Smooth muscle cell of the brain vasculature (primary cell): ENCODE data around the gene CFAP70.

Experiments used
- DNase-seq: peaks from one replicate; pipeline ENCODE4 v3.0.0-alpha.2; 2012; ENCODE audit warnings: low read depth, low spot score

CFAP70 gene

GRCh38 chr10:73252445-73253224, 106.0 kb downstream of the CFAP70 start, which contains the start of gene MRPS16:
MRPS16 (minus strand) TSS chr10:73252644; CDS start chr10:73252482, 162 bp downstream.
- peak; percentile 90 for DNase-seq

DNA sequence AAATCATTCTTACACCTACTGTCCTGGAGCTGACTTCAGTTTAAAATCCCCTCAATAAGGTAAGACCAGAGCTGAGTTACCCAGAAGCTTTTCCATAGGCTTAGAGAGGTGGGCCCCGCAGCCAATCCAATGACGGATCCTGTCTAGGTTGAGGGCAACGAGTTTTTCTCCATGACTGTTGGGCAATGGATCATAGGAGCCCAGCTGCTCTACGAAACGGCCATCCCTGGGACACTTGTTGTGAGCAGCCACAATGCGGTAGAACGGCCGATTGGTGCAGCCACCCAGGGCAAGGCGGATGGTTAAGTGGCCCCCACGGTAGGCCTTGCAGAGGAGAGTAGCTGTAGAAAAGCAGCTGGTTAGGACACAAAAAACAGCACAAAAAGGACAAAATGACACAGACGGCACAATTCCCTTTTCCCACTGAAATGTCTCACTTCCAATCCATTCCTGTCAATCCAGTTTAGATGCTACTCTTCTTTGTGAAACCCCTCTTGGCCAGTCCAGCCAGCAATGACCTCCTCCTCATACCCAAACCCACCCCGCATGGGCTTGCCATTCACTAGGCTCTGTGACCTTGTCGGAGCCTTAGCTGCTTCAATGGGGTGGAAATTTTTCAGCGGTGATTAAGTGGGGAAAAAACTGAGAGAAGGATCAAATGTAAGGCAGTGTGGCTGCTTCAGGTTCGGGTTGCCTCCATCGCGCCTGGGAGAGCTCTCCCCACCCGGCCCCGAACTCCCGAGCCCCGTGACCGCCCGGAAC, 106.8 kb downstream of the CFAP70 start:
- DNase-seq: no peak

- DNase-seq: no peak
Measured at GRCh38 chr10:73248259-73248724, 110.4 kb downstream of the CFAP70 start.

DNA sequence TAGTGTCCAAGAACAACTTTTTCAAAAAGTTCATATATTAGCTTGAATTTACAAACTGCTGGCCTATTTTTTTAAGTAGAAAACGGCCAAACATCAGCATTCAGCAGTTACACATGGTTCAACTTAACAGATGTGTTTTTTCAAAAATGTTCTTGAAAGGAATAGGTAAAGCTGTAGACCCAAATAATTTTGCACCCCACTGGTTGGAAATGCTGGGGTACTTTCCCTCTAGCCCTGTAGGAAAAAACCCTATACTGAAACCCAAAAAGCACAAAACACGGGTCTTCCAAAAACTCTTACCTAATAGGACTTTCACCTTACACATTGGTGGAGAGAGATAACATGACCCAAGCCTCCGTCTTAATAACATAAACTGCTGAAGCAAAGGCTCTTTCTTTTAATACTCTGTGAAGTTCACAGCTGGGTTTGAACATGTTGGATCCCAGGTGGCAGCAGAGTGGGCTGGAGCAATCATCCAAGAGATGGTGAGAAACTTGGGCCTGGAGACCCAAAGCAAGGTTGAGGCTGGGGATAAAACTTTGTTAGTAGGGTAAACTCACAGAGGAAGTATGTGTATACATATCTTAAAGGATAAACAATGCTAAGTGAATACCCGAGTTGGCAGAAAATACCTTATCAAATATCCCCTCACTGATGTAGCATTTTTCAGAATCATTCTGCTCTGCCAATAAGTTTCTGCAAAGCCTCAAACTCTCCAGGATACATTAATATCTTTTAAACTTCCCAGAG, 111.0 kb downstream of the CFAP70 start:
- DNase-seq: no peak

DNA sequence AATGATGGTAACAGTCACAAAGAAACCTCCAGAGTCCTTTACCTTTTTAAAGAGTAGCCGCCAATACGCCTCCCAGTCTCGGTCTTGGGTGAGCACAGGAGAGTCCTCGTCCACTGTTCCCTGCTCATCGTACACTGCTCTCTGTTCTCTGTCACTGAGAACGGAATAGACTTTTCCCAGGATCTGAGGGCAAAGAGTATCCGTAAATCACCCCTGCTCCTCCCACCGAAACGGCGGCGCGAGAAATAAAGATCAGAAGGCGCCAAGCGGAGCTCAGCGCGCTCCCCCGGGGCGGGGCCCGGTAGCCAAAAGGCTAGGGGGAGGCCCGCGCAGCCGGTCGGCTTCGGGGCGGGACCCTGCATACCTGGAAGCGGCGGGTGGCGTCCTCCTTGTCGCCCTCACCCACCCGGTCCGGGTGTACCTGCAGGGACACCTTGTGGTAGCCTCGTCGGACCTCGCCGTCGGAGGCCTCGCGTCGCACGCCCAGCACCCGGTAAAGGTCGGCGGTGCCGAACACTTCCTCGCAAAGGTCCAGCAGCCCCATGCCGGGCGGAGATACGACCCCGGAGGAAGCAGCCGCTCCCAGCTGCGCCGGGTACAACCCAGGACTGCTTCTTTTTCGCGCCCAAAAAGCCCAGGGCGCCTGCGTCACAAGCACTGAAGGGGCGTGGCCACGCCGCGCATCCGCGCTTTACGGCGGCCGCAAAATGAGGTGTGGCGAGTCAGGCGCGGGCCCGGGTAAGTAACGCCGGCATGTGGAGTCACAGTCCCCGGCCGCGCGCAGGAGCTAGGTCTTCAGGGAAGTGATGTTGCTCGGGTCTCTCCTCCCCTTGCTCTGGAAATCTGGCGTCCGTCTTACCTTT, 111.8 kb downstream of the CFAP70 start, which contains the start of gene DNAJC9:
Gene DNAJC9 (minus strand): TSS at position 610 of the 863 bp plus-strand sequence. CDS start 66 bp downstream, at position 544.
- DNase-seq: peak; percentile 90

DNA sequence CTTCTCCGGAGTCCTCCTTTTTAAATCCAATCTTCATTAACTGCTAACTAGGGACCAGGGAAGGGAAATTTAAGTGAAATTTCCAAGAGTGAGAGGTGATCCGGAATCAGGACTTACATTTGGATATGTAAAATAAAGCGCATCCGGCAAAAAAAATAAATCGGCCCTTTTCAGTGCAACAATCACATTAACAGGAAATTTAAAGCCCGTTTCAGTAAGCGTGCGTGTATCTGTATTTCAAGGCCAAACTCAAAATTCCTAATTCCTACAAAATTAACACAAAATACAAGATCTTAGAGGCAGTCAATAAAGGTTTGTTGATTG, 112.4 kb downstream of the CFAP70 start:
- DNase-seq: no peak

GRCh38 chr10:73244866-73245477, 113.7 kb downstream of the CFAP70 start:
- DNase-seq: no peak

DNA sequence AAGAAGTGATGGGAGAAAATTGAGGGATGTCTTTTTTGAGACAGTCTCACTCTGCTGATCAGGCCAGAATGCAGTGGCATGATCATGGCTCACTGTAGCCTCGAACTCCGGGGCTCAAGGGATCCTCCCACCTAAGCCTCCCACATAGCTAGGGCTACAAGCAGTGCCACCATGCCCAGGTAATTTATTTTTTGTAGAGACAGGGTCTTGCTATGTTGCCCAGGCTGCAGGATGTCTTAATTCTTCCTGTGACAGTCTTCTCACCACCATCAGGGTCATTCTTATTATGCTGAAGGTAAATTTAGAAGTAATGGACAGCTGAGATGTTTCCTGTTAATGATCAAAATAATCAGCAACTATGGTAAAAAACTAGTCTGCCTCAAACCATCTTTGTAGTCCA, 118.8 kb downstream of the CFAP70 start:
- DNase-seq: no peak

DNA sequence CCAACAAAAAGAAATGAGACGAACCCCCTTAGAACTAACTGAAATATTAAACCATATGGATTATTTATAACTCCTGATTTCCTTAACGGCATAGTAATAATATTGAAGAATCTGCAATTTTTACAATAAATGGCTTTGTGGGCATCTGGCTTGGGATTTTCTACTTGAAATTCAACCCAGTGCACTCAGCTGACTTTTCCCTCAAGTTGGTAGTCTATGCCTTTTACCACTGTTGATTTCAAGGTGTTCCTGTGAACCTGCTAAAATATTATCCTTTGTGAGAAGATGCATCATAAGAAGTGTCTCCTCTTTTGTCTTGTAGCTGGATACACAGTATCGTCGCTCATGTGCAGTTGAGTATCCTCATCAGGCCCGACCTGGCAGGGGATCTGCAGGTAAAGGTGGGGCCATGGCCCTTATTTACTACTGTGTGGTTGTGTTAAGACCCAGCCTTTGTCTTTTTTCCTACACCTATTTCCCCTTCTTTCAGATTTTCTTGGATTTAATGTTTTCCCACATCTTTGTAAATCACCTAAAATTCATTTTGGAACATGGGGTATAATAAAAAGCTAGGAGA, 119.6 kb downstream of the CFAP70 start:
- DNase-seq: no peak

DNA sequence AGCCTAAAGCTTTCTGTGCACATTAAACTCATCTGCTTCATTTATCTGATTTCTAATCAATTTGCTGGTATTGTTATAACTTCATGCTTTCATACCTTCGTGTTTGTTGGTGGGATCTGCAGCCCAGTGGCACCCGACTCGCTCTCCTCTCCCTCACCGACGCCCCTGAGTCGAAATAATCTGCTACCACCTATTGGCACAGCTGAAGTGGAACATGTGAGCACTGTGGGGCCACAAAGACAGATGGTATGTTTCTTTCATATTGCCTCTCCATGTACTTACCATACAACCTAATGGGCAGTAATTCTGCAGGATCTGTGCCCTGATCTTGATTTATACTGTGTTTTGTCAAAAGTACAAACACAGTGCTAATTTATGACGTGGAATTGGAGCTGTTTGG, 124.0 kb downstream of the CFAP70 start:
- no peak for DNase-seq

- no peak for DNase-seq
Measured at GRCh38 chr10:73233883-73234282, 124.8 kb downstream of the CFAP70 start.

DNA sequence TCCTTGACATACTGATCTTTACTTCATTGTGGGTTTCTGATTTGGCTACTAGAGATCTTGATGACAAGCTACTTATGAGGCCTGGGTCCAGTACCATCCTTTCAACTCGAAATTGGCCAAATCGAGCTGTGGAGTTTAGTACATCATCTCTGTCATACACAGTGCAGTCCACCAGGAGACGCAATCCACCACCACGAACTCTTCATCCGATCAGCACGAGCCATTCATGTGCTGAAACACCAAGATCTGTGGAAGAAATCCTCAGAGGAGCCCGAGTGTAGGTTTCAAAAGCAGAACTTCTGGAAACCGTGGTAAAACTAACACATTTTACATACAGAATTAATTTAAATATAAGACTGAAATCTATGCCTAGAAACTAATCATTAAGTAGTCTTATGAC, 125.8 kb downstream of the CFAP70 start:
- no peak for DNase-seq

DNA sequence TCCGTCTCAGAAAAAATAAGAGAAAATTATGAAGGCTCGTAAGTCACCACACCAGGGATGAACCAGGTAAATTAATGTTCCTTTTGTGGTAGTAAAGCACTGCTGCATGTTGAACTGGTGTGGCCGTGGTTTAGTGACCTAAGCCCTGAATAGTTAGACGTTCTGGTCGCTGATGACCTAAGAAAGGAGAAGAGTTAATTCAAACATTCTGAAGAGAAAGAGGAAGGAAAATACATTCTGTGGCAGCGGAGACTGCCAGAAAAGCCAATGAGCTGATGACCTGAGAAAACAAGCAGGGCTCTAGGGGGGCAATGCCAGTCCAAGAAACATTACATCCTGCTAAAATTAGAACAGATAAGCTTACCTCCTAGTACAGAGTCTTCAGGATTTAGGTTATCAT, 129.1 kb downstream of the CFAP70 start:
- no peak for DNase-seq

DNA sequence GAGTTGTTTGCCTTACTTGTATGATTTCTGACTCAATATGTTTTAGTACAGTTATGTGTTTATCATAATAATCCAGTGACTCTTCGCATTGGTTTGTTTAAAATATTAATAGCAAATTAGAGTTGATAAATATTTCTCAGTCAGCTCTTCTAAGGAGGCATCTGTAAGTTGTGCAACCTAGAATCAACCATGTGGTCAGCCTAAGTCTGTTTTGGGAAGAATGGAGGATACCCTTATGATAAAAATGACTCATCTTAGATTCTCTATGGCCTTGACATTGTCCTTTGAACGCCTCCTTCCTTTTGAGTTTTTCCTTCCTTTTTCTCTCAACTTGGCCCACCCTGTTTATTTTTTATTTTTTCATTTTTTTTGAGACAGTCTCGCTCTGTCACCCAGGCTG, 130.4 kb downstream of the CFAP70 start:
- DNase-seq: no peak

- no peak for DNase-seq
Measured at GRCh38 chr10:73226663-73227062, 132.0 kb downstream of the CFAP70 start.

DNA sequence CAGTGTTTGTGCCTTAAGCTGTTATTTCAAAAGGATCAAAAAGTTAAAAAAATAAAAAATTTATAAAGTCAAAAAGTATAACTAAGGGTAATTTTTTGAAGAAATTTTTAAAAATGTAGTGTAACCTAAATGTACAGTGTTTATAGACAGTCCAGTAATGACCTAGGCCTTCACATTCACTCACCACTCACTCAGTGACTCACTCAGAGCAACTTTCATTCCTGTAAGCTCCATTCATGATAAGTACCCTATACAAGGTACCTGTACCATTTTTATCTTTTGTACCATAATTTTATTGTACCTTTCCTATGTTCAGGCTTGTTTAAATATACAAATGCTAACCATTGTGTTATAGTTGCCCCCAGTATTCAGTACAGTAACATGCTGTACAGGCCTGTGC, 133.1 kb downstream of the CFAP70 start:
- DNase-seq: no peak

DNA sequence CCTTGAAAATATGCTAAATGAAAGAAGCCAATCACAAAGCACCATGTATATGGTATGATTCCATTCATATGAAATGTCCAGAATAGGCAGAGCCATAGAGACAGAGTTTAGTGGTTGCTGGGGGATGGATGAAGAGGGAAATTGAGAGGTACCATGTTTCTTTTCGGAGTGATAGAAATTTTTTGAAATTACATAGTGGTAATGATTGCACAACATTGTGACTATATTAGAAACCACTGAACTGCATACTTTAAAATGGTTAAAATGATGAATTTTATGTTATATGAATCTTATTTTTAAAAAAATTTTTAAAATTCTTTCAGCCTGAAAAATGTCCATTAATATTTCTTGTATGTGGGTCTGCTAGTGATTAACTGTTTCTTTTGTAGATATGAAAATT, 137.7 kb downstream of the CFAP70 start:
- DNase-seq: no peak

- no peak for DNase-seq
Measured at GRCh38 chr10:73219384-73219783, 139.3 kb downstream of the CFAP70 start.

GRCh38 chr10:73218431-73219191, 140.1 kb downstream of the CFAP70 start:
- no peak for DNase-seq

DNA sequence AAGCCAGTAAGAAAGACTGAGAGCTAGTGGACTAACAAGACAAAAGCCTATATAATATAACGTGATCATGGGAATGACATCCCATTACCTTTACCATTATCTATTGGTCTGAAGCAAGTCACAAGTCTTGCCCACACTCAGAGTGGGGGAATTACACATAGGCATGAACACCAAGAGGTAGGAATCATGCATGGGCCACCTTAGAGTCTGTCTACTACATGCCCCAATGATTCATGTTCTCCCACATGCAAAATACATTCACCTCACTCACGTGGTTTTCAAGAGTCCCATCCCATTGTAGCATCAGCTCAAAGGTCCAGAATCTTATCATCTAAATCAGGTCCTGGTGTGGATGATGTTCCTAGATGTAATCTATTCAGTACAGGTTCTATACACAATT, 141.0 kb downstream of the CFAP70 start:
- no peak for DNase-seq
